NCI-H2171 treated with DMSO at 0.1 percent for 48 hours (cell line): ENCODE results near the gene CFAP206.
A peak's percentile ranks its signal among the peaks of the same experiment; 100 is the strongest.

ENCODE experiments used
- DNase-seq: peaks from one replicate; lab custom pipeline; 2025; lab: John Stamatoyannopoulos, UW

CFAP206 gene

DNA sequence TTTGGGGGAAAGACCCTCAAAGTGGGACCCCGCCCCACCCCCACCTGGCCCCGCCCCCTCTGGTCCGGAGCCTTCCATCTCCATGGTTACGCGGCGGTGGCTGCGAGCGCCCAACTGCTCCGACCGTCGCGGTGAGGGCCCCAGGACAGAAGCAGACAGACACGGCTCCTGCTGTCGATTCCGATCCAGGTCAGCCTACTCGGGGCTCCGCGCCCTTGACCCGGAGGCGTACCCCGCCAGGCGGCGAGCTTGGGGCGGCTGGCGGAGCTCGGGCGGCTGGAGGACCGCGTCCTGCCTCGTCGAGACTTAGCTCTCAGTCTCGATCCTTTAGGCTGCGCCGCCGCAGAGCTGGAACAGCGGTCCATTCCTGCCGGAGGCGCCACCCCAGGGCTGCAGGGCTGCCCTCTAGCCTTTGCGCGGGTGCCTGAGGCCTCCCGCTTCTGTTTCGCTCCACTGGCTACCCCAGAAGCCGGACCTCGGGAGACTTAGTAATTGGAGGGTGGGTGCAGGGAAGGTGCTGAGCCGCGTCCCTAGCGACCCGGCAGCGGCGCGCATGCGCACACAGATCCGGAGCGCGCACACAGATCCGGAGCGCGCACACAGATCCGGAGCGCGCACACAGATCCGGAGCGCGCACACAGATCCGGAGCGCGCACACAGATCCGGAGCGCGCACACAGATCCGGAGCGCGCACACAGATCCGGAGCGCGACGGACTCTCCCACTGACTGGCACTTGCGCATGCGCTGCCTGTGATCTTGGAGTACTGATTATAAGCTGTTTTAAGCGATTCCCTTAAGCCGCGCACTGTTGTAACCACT, at the start of gene CFAP206:
TSS of gene CFAP206 (plus strand) at position 72 of the 820 bp plus-strand sequence. CDS start 1,868 bp downstream, outside the sequence.
- peak; percentile 90 for DNase-seq

DNA sequence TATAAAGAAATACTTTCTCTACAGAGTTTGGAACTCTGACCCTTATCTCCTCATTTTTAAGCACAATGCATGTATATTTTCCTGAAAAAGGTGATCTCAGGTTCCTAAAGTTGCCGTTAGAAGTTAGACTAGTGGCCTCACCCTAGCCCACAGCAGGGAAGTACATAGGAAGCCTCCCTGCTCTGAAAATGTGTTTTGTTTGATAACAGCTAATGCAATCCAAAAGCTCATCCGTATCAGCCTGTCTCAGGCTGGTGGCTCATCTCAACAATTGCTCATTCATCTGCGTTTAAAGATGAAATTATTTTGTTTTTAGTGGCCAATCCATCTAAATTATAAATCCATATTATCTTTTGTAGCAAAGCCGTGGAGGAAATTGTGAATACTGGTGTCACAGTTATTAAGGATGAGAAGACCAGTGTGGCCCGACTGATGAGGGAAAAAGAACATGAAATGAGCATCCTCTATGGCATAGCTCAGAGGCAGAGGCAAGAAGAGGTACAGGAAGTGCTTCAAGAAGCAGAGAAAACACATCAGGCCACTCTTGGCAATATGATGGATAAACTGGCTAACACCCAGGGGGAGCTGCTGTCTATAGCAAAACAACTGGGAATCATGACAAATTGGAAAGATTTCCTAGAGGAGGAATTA, 43.0 kb upstream of the CFAP206 start:
- no peak for DNase-seq

DNA sequence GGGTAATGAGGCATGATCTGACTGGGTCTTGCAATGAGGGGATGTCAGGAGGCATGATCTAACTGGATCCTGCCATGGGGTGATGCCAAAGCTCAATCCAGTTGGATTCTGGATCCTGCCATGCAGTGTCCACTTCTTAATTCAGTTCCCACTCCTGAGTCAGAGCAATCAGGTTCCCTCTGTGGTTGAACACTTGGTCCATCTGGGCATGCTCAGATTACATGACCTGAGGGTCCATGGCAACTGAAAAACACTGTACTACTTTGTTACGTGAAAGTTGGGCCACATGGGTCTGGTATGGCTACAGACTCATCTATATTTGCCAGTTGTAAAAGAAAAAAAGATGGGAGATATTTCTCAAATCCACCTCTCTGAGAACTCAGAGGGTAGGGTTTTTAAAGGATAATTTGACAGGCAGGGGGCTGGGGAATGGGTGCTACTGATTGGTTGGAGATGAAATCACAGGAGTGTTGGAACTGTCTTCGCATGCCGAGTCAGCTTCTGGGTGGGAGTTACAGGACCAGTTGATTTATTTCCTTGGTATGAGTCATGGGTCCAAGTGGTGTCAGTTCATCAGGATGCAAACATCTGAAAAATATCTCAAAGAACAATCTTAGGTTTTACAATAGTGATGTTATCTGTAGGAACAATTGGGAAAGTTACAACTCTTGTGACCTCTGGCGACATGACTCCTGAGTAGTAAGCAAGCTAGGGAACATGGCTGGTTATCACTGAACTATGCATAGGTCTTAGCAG, 41.5 kb upstream of the CFAP206 start:
- no peak for DNase-seq

DNA sequence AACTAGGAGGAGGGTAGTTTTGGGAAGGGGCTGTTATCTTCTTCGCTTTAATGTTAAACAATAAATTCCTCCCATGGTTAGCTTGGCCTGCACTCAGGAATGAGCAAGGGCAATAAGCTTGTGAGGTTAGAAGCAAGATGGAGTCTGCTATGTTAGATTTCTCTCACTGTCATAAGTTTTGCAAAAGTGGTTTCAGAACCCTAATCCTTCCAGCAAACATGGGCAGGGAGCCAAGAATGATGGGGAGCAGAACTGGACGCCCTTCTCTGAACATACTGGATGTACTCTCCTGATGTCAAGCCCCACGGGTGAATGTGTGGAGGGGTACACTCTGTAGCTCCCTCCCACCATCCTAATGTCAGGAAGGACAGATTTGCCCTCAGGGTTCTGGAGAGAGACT, 40.9 kb upstream of the CFAP206 start:
- DNase-seq: no peak

DNA sequence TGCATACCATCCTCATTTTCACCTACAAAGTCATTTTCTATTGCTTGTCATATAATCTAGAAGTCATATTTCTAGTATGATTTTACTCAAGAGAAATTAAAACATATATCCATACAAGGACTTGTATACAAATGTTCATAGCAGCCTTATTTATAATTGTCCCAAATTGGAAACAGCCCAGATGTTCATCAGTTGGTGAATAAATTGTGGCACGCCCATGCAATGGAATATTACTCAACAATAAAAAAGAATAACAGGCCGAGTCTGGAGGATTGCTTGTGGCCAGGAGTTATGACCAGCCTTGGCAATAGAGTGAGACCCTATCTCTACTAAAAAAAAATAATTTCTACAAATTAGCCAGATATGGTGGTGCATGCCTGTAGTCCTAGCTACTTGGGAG, 34.4 kb upstream of the CFAP206 start:
- no peak for DNase-seq

- DNase-seq: peak; percentile 46
Observed at GRCh38 chr6:87375315-87375714, 32.5 kb upstream of the CFAP206 start.

GRCh38 chr6:87376643-87377042, 31.1 kb upstream of the CFAP206 start:
- DNase-seq: no peak

- no peak for DNase-seq
Observed at GRCh38 chr6:87378947-87379346, 28.8 kb upstream of the CFAP206 start.

- no peak for DNase-seq
Observed at GRCh38 chr6:87382861-87383260, 24.9 kb upstream of the CFAP206 start.

DNA sequence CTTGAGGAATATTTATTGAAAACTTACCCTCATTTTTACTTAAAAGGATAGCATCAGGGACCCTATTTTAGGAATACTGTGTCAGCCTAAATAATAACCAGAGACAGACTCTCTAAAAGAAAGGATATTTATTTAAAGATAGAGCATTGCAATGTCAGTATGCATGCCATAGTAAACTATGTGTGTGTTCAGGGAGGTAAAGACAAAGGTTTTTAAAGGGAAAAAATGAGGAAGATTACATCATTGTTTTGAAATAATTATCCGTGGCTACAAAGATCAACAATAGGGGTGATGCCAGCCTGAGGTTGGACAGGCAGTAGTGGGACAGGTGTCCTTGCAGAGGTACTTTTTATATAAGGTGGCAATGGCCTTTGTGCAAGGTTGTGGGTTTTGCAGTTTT, 23.7 kb upstream of the CFAP206 start:
- DNase-seq: no peak

DNA sequence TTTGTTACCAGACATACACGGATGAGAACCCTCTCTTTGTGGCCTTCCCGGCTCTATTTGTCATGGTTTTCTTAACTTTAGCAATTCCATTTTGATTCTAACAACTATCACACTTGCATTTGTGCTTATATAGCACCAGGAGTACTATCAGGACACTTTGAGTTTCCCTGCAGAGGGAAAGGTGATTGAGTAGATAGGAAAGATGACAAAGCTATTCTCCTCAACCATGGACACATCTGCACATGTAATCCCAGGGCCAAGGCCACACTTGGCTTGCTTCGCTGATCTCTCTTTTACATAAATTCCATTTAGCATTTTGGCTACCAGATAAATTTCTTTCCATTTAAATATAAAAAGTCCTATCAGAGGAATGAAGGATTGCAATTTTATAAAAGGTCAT, 23.3 kb upstream of the CFAP206 start:
- no peak for DNase-seq

DNA sequence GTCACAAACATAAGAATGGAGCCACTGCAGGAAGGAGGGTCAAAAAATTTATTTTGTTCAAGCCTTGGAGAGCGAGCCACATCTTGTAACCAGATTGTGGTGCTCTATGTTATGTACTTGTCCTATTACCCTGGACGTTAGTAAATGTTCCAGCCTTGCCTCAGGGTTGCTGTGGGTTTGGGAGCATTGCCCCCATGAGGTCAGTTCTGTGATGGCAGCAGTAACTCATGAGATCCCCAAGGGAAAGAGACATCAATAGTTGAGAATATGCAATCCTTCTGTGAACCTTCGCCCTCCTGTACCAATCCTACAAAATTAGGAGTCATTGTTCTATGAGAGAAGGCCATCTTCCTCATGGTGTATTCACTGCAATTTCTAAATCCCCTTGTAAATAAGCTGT, 16.4 kb upstream of the CFAP206 start:
- DNase-seq: peak; percentile 26

DNA sequence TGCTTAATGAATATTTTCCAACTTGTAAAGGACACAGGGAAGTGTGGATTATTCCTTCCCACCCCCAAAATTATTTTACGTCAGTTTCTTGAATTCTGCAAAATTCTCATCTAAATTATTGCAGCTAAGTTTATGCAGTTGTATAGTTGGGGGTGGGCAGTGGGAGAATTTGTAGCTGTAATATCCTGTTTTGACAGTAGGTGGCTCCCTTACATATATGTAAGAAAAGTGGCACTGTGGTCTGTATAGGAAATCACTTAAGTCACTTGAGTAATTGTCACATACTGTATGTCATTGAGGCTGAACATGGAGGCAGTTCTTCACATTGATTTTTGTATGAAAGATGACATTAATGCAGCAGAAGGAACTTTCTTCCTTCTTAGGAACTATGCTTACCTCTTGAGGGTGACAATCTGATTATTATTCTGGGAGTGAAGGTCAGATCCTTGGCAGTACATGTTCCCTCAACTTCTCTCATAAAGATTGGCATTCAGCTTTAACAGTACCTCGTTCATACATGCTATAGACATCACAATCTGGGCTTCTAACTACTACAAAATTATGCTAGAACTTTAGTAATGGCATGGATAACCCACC, 14.6 kb upstream of the CFAP206 start:
- DNase-seq: peak; percentile 77

DNA sequence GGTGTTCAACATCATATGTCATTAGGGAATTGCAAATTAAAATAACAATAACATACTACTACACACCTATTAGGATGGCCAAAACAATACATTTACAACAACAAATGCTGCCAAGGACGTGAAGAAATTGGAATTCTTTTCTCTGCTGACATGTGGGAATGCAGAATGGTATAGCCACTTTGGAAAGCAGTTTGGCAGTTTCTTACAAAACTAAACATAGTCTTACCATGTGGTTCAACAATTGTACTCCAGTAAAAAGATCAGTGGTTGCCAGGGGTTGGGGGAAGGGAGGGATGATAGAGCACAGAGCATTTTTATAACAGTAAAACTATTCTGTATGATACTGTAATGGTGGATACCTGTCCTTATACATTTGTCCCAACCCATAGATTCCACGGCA, 12.3 kb upstream of the CFAP206 start:
- DNase-seq: no peak

- peak; percentile 6 for DNase-seq
Observed at GRCh38 chr6:87396595-87397392, 11.0 kb upstream of the CFAP206 start.

GRCh38 chr6:87397656-87398055, 10.1 kb upstream of the CFAP206 start:
- no peak for DNase-seq

DNA sequence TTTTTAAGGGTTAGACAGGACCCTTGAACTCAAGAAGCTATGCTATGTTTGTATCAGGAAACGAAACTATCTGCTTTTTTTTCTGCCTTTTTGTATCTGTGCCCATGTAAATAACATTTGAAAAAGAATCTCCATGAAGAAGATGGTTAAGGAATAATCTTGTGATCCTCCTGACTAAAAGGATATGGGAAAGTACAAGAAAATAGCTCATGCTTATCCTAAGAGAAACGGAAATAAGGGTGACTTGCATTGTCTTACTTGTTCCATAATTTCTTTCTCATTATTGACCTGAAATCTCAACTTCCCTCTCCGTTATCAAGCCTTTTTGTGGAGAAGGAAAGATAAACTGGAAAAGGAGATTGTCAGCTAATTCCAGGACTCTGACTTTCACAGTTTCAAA, 5.9 kb upstream of the CFAP206 start:
- no peak for DNase-seq

GRCh38 chr6:87407561-87407900, 241 bp upstream of the CFAP206 start:
- peak; percentile 80 for DNase-seq

- DNase-seq: no peak
Observed at GRCh38 chr6:87408721-87409155, 966 bp downstream of the CFAP206 start.

GRCh38 chr6:87419266-87419665, 11.5 kb downstream of the CFAP206 start:
- no peak for DNase-seq

GRCh38 chr6:87420360-87420759, 12.6 kb downstream of the CFAP206 start:
- no peak for DNase-seq

GRCh38 chr6:87421576-87421975, 13.8 kb downstream of the CFAP206 start:
- no peak for DNase-seq
